SK-N-SH (cell line): Measurements from ENCODE around the gene PXMP4. TPM values are rescaled to one million over a fixed set of nuclear protein-coding genes. Genes with fewer than 3 reads are reported as not detected.

Experiments used
- CTCF ChIA-PET: fragments of 300-600, 350-600 bp; formaldehyde crosslinking; extraction: SDS; loops from one replicate; lab custom pipeline; 2021; lab: Yijun Ruan, JAX
- POLR2A ChIA-PET: fragments of 350-600 bp; sonication (Branson Sonifier 250); formaldehyde crosslinking; extraction: SDS; loops from one replicate; lab custom pipeline; 2020; ENCODE audit warnings: antibody characterized with exemption, inconsistent platforms; lab: Yijun Ruan, JAX
- DNase-seq: peaks from one replicate; pipeline ENCODE4 v3.0.0; 2012
- H2AFZ ChIP-seq: fragments of 200-600 bp; sonication (generic); 2 replicates; pipeline ENCODE4 v1.8.1; 2016; ENCODE audit warnings: antibody characterized with exemption, mild to moderate bottlenecking, low read depth
- H3F3A ChIP-seq: fragments of 200-600 bp; sonication (generic); replicated peaks from 2 replicates; pipeline ENCODE3; 2016; ENCODE audit warnings: antibody characterized with exemption, mild to moderate bottlenecking; ENCODE audit not compliant: insufficient read depth
- H3K27ac ChIP-seq, 2 experiments: fragments of 200-500 bp in 1 of 2; fragments of 200-600 bp in 1 of 2; sonication (Bioruptor generic) in 1 of 2; sonication (generic), shearing (Covaris generic) in 1 of 2; 2 replicates each; pipeline versions ENCODE4 v1.5.1 to v1.6.1; 2014 to 2016; ENCODE audit warnings: low read depth in 2 of 2, inconsistent platforms in 1 of 2, low read length in 1 of 2, mild to moderate bottlenecking in 1 of 2, mixed read lengths in 1 of 2
- H3K27me3 ChIP-seq: fragments of 200-600 bp; sonication (generic), shearing (Covaris generic); 2 replicates; pipeline ENCODE4 v1.6.1; 2016; ENCODE audit warnings: mixed run types; ENCODE audit not compliant: insufficient read depth
- H3K36me3 ChIP-seq, 2 experiments: fragments of 200-500 bp in 1 of 2; fragments of 200-600 bp in 1 of 2; sonication (Bioruptor generic) in 1 of 2; sonication (generic) in 1 of 2; replicated peaks in 1 of 2; 2 replicates each; pipeline versions ENCODE3 to v1.5.1; 2014 to 2016; ENCODE audit warnings: low read length in 1 of 2, mild to moderate bottlenecking in 1 of 2; ENCODE audit not compliant: insufficient read depth in 2 of 2, control insufficient read depth in 1 of 2
- H3K4me1 ChIP-seq, 2 experiments: fragments of 200-500 bp in 1 of 2; fragments of 200-600 bp in 1 of 2; sonication (Bioruptor generic) in 1 of 2; sonication (generic), shearing (Covaris generic) in 1 of 2; 2 replicates each; pipeline versions ENCODE4 v1.5.1 to v1.6.1; 2014 to 2016; ENCODE audit warnings: low read depth in 1 of 2, low read length in 1 of 2, mixed run types in 1 of 2; ENCODE audit not compliant: insufficient read depth in 2 of 2, control insufficient read depth in 1 of 2
- H3K4me2 ChIP-seq: fragments of 200-600 bp; sonication (generic), shearing (Covaris generic); 2 replicates; pipeline ENCODE4 v1.6.1; 2017; ENCODE audit warnings: mixed run types
- H3K4me3 ChIP-seq, 2 experiments: fragments of 200-500 bp in 1 of 2; fragments of 200-600 bp in 1 of 2; sonication (Bioruptor generic) in 1 of 2; sonication (generic), shearing (Covaris generic) in 1 of 2; 2 replicates each; pipeline versions ENCODE4 v1.5.1 to v1.8.1; 2014 to 2016; ENCODE audit warnings: low read depth in 2 of 2, inconsistent platforms in 1 of 2, low read length in 1 of 2, mild to moderate bottlenecking in 1 of 2, mixed read lengths in 1 of 2, moderate library complexity in 1 of 2
- H3K79me2 ChIP-seq: fragments of 200-600 bp; sonication (generic); 2 replicates; pipeline ENCODE4 v1.8.1; 2017; ENCODE audit warnings: mild to moderate bottlenecking; ENCODE audit not compliant: insufficient read depth
- H3K9ac ChIP-seq: fragments of 200-600 bp; sonication (generic); 2 replicates; pipeline ENCODE4 v1.6.1; 2017; ENCODE audit warnings: mixed run types
- H3K9me2 ChIP-seq: fragments of 200-600 bp; sonication (generic); 2 replicates; pipeline ENCODE4 v1.6.1; 2017; ENCODE audit warnings: mixed run types
- H3K9me3 ChIP-seq: fragments of 200-600 bp; sonication (generic); 2 replicates; pipeline ENCODE4 v1.6.1; 2017; ENCODE audit warnings: mixed run types, mild to moderate bottlenecking, moderate library complexity
- H4K20me1 ChIP-seq: fragments of 200-600 bp; sonication (generic); 2 replicates; pipeline ENCODE4 v1.6.1; 2017; ENCODE audit warnings: mild to moderate bottlenecking, mixed run types; ENCODE audit not compliant: insufficient read depth
- ELF1 ChIP-seq: IDR thresholded peaks from 2 replicates; pipeline ENCODE4 v1.4.0; 2012
- EP300 ChIP-seq, 2 experiments: IDR thresholded peaks; 2 replicates each; pipeline versions ENCODE4 v1.4.0 to v1.6.1; 2012; ENCODE audit warnings: borderline replicate concordance in 1 of 2, low read depth in 1 of 2, low read length in 1 of 2
- FOSL2 ChIP-seq: IDR thresholded peaks from 2 replicates; pipeline ENCODE4 v1.4.0; 2012; ENCODE audit warnings: low read depth, mild to moderate bottlenecking, moderate library complexity, borderline replicate concordance
- FOXJ3 ChIP-seq: sonication (generic); formaldehyde crosslinking; IDR thresholded peaks from 2 replicates; pipeline ENCODE4 v1.5.1; 2020; ENCODE audit warnings: mild to moderate bottlenecking, missing genetic modification reagents
- GATA2 ChIP-seq: sonication (generic); formaldehyde crosslinking; IDR thresholded peaks from 2 replicates; pipeline ENCODE4 v1.5.0; 2020; ENCODE audit warnings: mild to moderate bottlenecking, missing genetic modification reagents
- MEF2A ChIP-seq: IDR thresholded peaks from 2 replicates; pipeline ENCODE4 v1.4.0; 2012; ENCODE audit warnings: low read depth, borderline replicate concordance
- MXI1 ChIP-seq: IDR thresholded peaks from 2 replicates; pipeline ENCODE4 v1.6.1; 2012; ENCODE audit warnings: mild to moderate bottlenecking, low read depth, low read length, improper control_type of control experiment
- NRF1 ChIP-seq: IDR thresholded peaks from 2 replicates; pipeline ENCODE4 v1.6.1; 2012; ENCODE audit warnings: low read depth, mild to moderate bottlenecking, low read length
- POLR2AphosphoS5 ChIP-seq: IDR thresholded peaks from 2 replicates; pipeline ENCODE4 v1.6.1; 2012; ENCODE audit warnings: low read depth, low read length
- RCOR1 ChIP-seq: fragments of 150-350 bp; IDR thresholded peaks from 2 replicates; pipeline ENCODE4 v1.6.1; 2017; ENCODE audit warnings: antibody characterized with exemption, low read length
- SMC3 ChIP-seq: IDR thresholded peaks from 2 replicates; pipeline ENCODE4 v1.6.1; 2012; ENCODE audit warnings: low read depth, low read length, improper control_type of control experiment
- TCF12 ChIP-seq: IDR thresholded peaks from 2 replicates; pipeline ENCODE4 v1.4.0; 2012
- TEAD4 ChIP-seq: IDR thresholded peaks from 2 replicates; pipeline ENCODE4 v1.4.0; 2012; ENCODE audit warnings: mild to moderate bottlenecking, borderline replicate concordance; ENCODE audit not compliant: insufficient read depth
- USF2 ChIP-seq: fragments of 150-350 bp; IDR thresholded peaks from 2 replicates; pipeline ENCODE4 v1.6.1; 2017; ENCODE audit warnings: antibody characterized with exemption, low read length, low read depth, borderline replicate concordance
- ZBTB33 ChIP-seq: IDR thresholded peaks from 2 replicates; pipeline ENCODE4 v1.4.0; 2012; ENCODE audit warnings: low read depth, borderline replicate concordance
- WGBS: methylation state at CpG from one replicate; pipeline ENCODE4 v1.1.6; 2017; ENCODE audit warnings: low lambda C conversion rate; 5-methylcytosine and 5-hydroxymethylcytosine counted together
- polyA plus RNA-seq, 3 experiments: library from polyadenylated mRNA; depleted of rRNA; stranded (reverse); fragments of >200 nt; gene quantifications; 2 replicates each; pipeline ENCODE4 v1.2.3, GENCODE V29; 2012
- TF ChIP-seq, protein P1 (sequence below): IDR thresholded peaks from 2 replicates; pipeline ENCODE4 v1.4.0; 2012; ENCODE audit warnings: low read depth
- TF ChIP-seq, protein P2 (sequence below): IDR thresholded peaks from 2 replicates; pipeline ENCODE4 v1.4.0; 2012; ENCODE audit warnings: low read depth, borderline replicate concordance

The PXMP4 gene
- polyA plus RNA-seq, 1 of the 3 experiments (the other 2 are of a cell fraction): 5.6 TPM

GRCh38 chr20:33751775-33752174 lies 31.7 kb upstream of the PXMP4 start:
- WGBS: 90% methylated on average over 3 of the region's 4 CpGs
- ChIA-PET POLR2A (no interaction called here), CTCF (interaction anchor here (2.2 kb wide), 1 partner anchor 11 kb away, joined by 6 read pairs; no protein-coding TSS in a partner anchor)
- Histone ChIP-seq H3K36me3 (peaks cover 0 to 8% of the 10 kb centered on the region in 2 experiments), H3F3A (no peaks in the 10 kb centered on the region), H3K27me3 (no peaks in the 10 kb centered on the region), H3K27ac (no peak overlapping the region), H3K9ac (no peak overlapping the region), H3K4me3 (no peak overlapping the region), H3K4me2 (no peak overlapping the region), H4K20me1 (no peaks in the 10 kb centered on the region), H3K4me1 (no peaks in the 10 kb centered on the region), H3K79me2 (no peaks in the 10 kb centered on the region), H2AFZ (no peak overlapping the region), H3K9me3 (no peaks in the 10 kb centered on the region), H3K9me2 (no peaks in the 10 kb centered on the region)
- no peak for DNase-seq
- TF ChIP-seq NRF1 (no peak), TCF12 (no peak)

DNA sequence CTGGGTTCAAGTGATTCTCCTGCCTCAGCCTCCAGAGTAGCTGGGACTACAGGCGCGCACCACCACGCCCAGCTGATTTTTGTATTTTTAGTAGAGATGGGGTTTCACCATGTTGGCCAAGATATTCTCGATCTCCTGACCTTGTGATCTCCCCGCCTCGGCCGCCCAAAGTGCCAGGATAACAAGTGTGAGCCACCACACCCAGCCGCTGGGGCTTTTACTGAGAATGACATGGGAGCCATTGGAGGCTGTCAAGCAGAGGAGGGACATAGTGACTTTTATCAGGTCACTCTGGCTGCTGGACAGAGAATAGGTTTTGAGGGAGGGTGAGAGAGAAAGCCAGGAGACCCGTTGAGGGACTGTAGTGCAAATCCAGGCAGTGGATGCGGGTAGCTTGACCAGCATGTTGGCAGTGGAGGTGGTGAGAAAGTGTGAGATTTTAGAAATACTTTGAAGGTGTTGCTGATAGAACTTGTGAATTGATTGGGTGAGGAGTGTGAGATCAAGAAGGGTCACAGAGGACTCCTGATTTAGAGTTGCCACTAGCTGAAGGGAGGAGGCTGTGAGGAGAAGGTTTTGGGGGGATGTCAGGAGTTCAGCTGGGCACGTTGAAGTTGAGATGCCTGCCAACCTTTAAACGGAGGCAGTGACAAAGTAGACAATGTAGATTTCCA lies 26.4 kb upstream of the PXMP4 start:
- WGBS: 92% methylated on average over 12 of the region's 12 CpGs
- Histone ChIP-seq H2AFZ (no peak overlapping the region), H3K4me3 (no peak overlapping the region), H3K4me2 (no peak overlapping the region), H3K9me2 (no peaks in the 10 kb centered on the region), H3K4me1 (no peaks in the 10 kb centered on the region), H3K27ac (no peak overlapping the region), H3K27me3 (no peaks in the 10 kb centered on the region), H3K9me3 (no peaks in the 10 kb centered on the region), H4K20me1 (no peaks in the 10 kb centered on the region), H3F3A (no peaks in the 10 kb centered on the region), H3K9ac (no peak overlapping the region), H3K36me3 (peaks cover 0 to 2% of the 10 kb centered on the region in 2 experiments), H3K79me2 (no peaks in the 10 kb centered on the region)
- ChIA-PET CTCF (no interaction called here), POLR2A (no interaction called here)
- TF ChIP-seq RCOR1 (no peak), MEF2A (no peak), ELF1 (no peak), TEAD4 (no peak)
- DNase-seq: no peak

DNA sequence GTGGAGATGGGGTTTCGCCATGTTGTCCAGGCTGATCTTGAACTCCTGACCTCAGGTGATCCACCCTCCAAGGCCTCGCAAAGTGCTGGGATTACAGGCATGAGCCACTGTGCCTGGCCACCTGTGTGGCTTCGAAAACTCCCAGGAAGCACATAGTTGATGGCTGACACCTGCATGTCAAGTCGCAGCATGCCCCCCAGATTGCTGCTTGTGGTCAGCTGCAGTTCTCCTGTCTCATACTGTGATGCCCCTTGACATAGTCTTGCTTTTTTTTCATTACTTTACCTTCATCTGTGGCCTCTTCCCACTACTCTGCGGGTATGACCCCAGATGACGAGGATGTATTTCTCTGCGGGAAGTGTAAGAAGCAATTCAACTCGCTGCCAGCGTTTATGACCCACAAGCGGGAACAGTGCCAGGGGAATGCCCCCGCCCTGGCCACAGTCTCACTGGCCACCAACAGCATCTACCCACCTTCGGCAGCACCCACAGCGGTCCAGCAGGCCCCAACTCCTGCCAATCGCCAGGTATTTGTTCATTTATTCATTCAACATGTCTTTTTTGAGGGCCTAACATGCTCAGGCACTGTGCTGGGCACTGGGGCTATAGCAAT lies 24.8 kb upstream of the PXMP4 start:
- Histone ChIP-seq H3K4me2 (no peak overlapping the region), H3K9me3 (no peaks in the 10 kb centered on the region), H3K36me3 (peaks cover 0 to 2% of the 10 kb centered on the region in 2 experiments), H2AFZ (no peak overlapping the region), H3K4me1 (no peaks in the 10 kb centered on the region), H3K79me2 (no peaks in the 10 kb centered on the region), H3K9me2 (no peaks in the 10 kb centered on the region), H3K27me3 (no peaks in the 10 kb centered on the region), H3K27ac (no peak overlapping the region), H4K20me1 (no peaks in the 10 kb centered on the region), H3F3A (no peaks in the 10 kb centered on the region), H3K9ac (no peak overlapping the region), H3K4me3 (no peak overlapping the region)
- ChIA-PET POLR2A (no interaction called here), CTCF (no interaction called here)
- DNase-seq: no peak
- 94% methylated on average over 14 of the region's 14 CpGs for WGBS
- TF ChIP-seq FOXJ3 (CRISPR knock-in tag) (no peak), TCF12 (no peak), TEAD4 (no peak), FOSL2 (no peak), POLR2AphosphoS5 (no peak), ELF1 (no peak), MEF2A (no peak), ZBTB33 (no peak), MXI1 (no peak), SMC3 (no peak), GATA2 (CRISPR knock-in tag) (no peak), USF2 (no peak), EP300 (IDR thresholded peaks at IDR 0.05; ENCODE audit: borderline replicate concordance in 1 of 2, low read depth in 1 of 2, low read length in 1 of 2) (no peak)
- TF ChIP-seq, protein P1, sequence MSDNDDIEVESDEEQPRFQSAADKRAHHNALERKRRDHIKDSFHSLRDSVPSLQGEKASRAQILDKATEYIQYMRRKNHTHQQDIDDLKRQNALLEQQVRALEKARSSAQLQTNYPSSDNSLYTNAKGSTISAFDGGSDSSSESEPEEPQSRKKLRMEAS: no peak
- TF ChIP-seq, protein P2, sequence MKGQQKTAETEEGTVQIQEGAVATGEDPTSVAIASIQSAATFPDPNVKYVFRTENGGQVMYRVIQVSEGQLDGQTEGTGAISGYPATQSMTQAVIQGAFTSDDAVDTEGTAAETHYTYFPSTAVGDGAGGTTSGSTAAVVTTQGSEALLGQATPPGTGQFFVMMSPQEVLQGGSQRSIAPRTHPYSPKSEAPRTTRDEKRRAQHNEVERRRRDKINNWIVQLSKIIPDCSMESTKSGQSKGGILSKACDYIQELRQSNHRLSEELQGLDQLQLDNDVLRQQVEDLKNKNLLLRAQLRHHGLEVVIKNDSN: no peak
